GM12878 (cell line): ENCODE results near the gene NAA25. TPM values are rescaled to one million over a fixed set of nuclear protein-coding genes. Genes with fewer than 3 reads are reported as not detected.

Experiments
- GABPA ChIP-seq: IDR thresholded peaks from 2 replicates; pipeline ENCODE4 v1.6.1; 2014; ENCODE audit warnings: antibody characterized with exemption, low read depth, mild to moderate bottlenecking, inconsistent platforms
- HDAC6 ChIP-seq: fragments of 200-600 bp; sonication (generic); IDR thresholded peaks from one replicate; pipeline ENCODE4 v1.8.0; 2017; ENCODE audit warnings: antibody characterized with exemption; ENCODE audit not compliant: unreplicated experiment
- MEF2A ChIP-seq: IDR thresholded peaks from 2 replicates; pipeline ENCODE4 v1.6.1; 2011; ENCODE audit warnings: low read depth, mild to moderate bottlenecking, low read length, moderate library complexity; ENCODE audit not compliant: insufficient read depth
- NR2C1 ChIP-seq: fragments of 450-650 bp; IDR thresholded peaks from 2 replicates; pipeline ENCODE4 v1.6.1; 2017; ENCODE audit warnings: antibody characterized with exemption, mild to moderate bottlenecking, moderate library complexity
- ZBTB40 ChIP-seq: fragments of 450-650 bp; IDR thresholded peaks from 2 replicates; pipeline ENCODE4 v1.6.1; 2016; ENCODE audit warnings: mild to moderate bottlenecking, moderate library complexity, borderline replicate concordance
- polyA plus RNA-seq, 11 experiments: library from polyadenylated mRNA; depleted of rRNA in 4 of 11; unstranded in 6 of 11; stranded (reverse) in 5 of 11; fragments of >200 nt; fragmentation: Nextera tagmentation in 4 of 11; fragmentation: Illumina TruSeq in 1 of 11; extraction: Ambion mirVana in 4 of 11; extraction: Trizol in 1 of 11; gene quantifications; 1 replicate in 1 of 11; 2 replicates in 10 of 11; pipeline versions ENCODE4 v1.2.1 to v1.2.3, GENCODE V29; 2011 to 2016; ENCODE audit warnings: inconsistent platforms in 2 of 11, missing spikeins in 2 of 11, low read depth in 1 of 11
- total RNA-seq, 4 experiments: library from RNA; depleted of rRNA in 3 of 4; stranded (reverse); fragments of >200 nt in 3 of 4; fragmentation: Illumina TruSeq in 1 of 4; extraction: Trizol in 1 of 4; gene quantifications; 2 replicates each; pipeline versions ENCODE4 v1.2.1 to v1.2.3, GENCODE V29; 2013 to 2021
- TF ChIP-seq, protein P1 (sequence below): fragments of 450-650 bp; IDR thresholded peaks from 2 replicates; pipeline ENCODE4 v1.6.1; 2017; ENCODE audit warnings: mild to moderate bottlenecking, moderate library complexity

NAA25 gene
- total and polyA plus RNA-seq, 10 of the 15 experiments (the other 5 are each of a cell fraction or from before 2014, with no cell fraction given) = 15.0 to 39.2 (median 29.4) TPM

GRCh38 chr12:112133418-112133817, 24.8 kb upstream of the NAA25 start (continued):
- TF ChIP-seq MEF2A (no peak), NR2C1 (no peak), HDAC6 (no peak), ZBTB40 (no peak), GABPA (no peak)
- TF ChIP-seq, protein P1, sequence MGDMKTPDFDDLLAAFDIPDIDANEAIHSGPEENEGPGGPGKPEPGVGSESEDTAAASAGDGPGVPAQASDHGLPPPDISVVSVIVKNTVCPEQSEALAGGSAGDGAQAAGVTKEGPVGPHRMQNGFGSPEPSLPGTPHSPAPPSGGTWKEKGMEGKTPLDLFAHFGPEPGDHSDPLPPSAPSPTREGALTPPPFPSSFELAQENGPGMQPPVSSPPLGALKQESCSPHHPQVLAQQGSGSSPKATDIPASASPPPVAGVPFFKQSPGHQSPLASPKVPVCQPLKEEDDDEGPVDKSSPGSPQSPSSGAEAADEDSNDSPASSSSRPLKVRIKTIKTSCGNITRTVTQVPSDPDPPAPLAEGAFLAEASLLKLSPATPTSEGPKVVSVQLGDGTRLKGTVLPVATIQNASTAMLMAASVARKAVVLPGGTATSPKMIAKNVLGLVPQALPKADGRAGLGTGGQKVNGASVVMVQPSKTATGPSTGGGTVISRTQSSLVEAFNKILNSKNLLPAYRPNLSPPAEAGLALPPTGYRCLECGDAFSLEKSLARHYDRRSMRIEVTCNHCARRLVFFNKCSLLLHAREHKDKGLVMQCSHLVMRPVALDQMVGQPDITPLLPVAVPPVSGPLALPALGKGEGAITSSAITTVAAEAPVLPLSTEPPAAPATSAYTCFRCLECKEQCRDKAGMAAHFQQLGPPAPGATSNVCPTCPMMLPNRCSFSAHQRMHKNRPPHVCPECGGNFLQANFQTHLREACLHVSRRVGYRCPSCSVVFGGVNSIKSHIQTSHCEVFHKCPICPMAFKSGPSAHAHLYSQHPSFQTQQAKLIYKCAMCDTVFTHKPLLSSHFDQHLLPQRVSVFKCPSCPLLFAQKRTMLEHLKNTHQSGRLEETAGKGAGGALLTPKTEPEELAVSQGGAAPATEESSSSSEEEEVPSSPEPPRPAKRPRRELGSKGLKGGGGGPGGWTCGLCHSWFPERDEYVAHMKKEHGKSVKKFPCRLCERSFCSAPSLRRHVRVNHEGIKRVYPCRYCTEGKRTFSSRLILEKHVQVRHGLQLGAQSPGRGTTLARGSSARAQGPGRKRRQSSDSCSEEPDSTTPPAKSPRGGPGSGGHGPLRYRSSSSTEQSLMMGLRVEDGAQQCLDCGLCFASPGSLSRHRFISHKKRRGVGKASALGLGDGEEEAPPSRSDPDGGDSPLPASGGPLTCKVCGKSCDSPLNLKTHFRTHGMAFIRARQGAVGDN = no peak
